DMS114 treated with DMSO at 0.1 percent for 48 hours (cell line): Measurements from ENCODE around the gene PCDHAC1.

Experiments
- DNase-seq: peaks from one replicate; lab custom pipeline; 2025; ENCODE audit not compliant: unreplicated experiment; lab: John Stamatoyannopoulos, UW

PCDHAC1 gene

DNA sequence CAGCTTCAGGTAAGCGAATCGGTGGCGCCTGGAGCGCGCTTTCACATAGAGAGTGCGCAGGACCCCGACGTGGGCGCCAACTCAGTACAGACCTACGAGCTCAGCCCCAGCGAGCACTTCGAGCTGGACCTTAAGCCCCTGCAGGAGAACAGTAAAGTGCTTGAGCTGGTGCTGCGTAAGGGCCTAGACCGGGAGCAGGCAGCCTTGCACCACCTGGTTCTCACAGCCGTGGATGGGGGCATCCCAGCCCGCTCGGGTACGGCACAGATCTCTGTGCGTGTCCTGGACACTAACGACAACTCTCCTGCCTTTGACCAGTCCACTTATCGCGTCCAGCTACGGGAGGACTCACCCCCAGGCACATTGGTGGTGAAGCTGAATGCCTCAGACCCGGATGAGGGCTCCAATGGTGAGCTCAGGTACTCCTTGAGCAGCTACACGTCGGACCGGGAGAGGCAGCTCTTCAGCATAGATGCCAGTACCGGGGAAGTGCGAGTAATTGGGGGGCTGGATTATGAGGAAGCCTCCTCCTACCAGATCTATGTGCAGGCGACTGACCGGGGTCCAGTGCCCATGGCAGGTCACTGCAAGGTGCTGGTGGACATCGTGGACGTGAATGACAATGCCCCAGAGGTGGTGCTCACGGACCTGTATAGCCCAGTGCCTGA is 41.3 kb downstream of the PCDHAC1 start:
- no peak for DNase-seq

DNA sequence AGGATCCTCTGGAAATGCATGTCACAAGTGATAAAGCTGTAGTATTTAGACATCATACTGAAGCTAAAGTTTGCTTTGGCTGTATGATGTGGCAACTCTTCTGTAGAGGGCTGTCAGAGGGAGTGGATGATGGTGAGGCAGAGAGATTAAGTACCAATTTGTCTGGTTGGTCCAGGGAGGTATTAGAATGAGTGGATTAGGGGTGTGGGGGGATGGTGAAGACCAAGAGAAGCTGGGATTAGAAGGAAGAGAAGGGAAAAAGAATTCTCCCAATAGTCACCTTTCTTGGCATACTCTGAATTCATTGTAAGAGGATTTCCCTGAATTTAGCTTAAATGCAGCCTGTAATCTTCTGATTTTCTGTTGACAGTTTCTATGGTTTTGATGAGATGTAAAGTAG is 43.8 kb downstream of the PCDHAC1 start:
- DNase-seq: no peak

- no peak for DNase-seq
These were observed 47.5 kb downstream of the PCDHAC1 start for GRCh38 chr5:140973550-140973949.

- no peak for DNase-seq
These were observed 50.9 kb downstream of the PCDHAC1 start for GRCh38 chr5:140977003-140977402.

DNA sequence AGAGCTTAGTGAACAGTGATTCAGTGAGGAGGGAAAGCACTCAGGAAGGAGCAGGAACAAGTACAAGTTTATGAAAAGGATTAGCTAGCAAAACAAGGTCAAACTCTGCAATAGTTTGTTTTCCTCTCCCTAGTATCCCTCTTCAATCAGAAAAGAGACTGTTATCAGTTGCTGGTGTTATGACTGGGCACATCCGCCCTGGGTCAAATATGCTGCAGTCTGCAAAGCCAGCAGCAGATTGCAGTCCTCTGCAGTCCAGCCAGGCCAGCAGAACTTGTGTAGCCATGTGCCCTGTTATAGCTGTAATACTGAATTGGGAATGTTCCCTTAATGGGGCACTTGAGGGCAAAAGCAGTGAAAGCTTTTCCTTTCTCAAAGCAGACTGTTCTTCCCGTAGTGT is 52.2 kb downstream of the PCDHAC1 start:
- DNase-seq: no peak

- DNase-seq: no peak
These were observed 52.9 kb downstream of the PCDHAC1 start for GRCh38 chr5:140978983-140979382.
